IPS DF 6.9 (cell line): ENCODE measurements around the gene SGSH.
"Not testable (repeated sequence)": the region's sequence is repeated elsewhere in the genome, so short reads cannot be mapped to it uniquely, and the experiment has no call there.

Source experiments
- DNase-seq: peaks from one replicate; pipeline ENCODE4 v3.0.0-alpha.2; 2013; ENCODE audit warnings: low read depth, low spot score
- H3K27ac ChIP-seq: one replicate; pipeline ENCODE4 v1.5.1; 2013; ENCODE audit warnings: low read length, control low read depth
- H3K27me3 ChIP-seq: 2 replicates; pipeline ENCODE4 v1.6.1; 2013; ENCODE audit warnings: mild to moderate bottlenecking, low read length; ENCODE audit not compliant: control insufficient read depth, insufficient read depth
- H3K36me3 ChIP-seq: 2 replicates; pipeline ENCODE4 v1.6.1; 2013; ENCODE audit warnings: low read length; ENCODE audit not compliant: control insufficient read depth, insufficient read depth
- H3K4me1 ChIP-seq: 2 replicates; pipeline ENCODE4 v1.6.1; 2013; ENCODE audit warnings: low read length; ENCODE audit not compliant: control insufficient read depth, insufficient read depth
- H3K4me3 ChIP-seq: 2 replicates; pipeline ENCODE4 v1.5.1; 2013; ENCODE audit warnings: mild to moderate bottlenecking, low read length
- H3K9me3 ChIP-seq: 2 replicates; pipeline ENCODE4 v1.6.1; 2013; ENCODE audit warnings: low read length, inconsistent platforms; ENCODE audit not compliant: control insufficient read depth, insufficient read depth
- WGBS: extraction: QIAGEN DNeasy Blood & Tissue Kit; methylation state at CpG from one replicate; pipeline ENCODE4 v1.1.7; 2013; ENCODE audit warnings: mixed read lengths, missing lambda C conversion rate; ENCODE audit not compliant: insufficient read length, insufficient coverage; 5-methylcytosine and 5-hydroxymethylcytosine counted together

SGSH gene

DNA sequence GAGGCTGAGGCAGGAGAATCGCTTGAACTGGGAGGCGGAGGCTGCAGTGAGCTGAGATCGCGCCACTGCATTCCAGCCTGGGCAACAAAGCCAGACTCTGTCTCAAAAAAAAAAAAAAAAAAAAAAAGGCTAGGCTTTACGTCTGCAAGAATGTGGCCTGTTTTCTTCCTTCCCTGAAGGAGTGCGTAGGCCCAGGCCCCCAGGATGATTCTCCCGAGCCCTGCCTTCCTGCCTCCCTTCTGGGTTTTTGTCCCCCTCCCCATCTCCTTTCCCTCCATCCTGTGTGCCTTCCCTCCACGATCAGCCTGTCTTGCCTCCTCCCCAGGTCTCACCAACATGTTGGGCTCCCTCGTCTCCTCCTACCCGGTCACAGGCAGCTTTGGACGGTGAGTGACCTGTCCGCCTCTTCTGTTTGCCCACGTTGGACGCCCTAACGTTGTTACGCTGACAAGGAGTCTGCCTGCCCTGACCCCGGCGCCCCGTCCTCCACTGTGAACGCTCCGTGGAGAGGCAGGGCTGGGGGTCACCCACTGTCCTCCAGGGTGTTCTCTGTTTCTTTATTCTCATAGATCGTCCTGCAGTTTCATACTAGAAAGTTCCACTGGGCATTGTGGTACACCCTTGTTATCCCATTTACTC lies 24.9 kb upstream of the SGSH start:
- no peak for DNase-seq
- no peaks in the 10 kb centered on the region for H3K27me3 ChIP-seq
- no peaks in the 10 kb centered on the region for H3K9me3 ChIP-seq
- peaks cover 13% of the 10 kb centered on the region; the same call in 1 of the 2 replicates for H3K36me3 ChIP-seq
- WGBS, result no CpG with 5 or more reads among the region's 22 CpGs
- no peaks in the 10 kb centered on the region for H3K4me1 ChIP-seq
- no peak overlapping the region for H3K27ac ChIP-seq
- H3K4me3 ChIP-seq, result no peak overlapping the region

DNA sequence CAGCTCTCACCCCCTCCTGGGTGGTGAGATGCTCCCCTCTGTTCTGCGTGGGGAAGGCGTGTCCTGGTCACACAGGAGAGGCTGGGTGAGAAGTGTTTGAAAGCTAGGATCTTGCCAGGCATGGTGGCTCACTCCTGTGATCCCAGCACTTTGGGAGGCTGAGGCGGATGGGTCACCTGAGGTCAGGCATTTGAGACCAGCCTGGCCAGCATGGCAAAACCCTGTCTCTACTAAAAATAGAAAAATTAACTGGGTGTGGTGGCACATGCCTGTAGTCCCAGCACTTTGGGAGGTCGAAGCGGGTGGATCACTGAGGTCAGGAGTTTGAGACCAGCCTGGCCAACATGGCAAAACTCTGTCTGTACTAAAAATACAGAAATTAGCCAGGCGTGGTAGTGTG lies 24.3 kb upstream of the SGSH start:
- not testable (repeated sequence) for H3K9me3 ChIP-seq, H3K4me3 ChIP-seq, H3K27me3 ChIP-seq, DNase-seq, H3K27ac ChIP-seq, H3K4me1 ChIP-seq
- H3K36me3 ChIP-seq, result peaks cover 13% of the 10 kb centered on the region; the same call in 1 of the 2 replicates
- WGBS, result no CpG with 5 or more reads among the region's 6 CpGs

DNA sequence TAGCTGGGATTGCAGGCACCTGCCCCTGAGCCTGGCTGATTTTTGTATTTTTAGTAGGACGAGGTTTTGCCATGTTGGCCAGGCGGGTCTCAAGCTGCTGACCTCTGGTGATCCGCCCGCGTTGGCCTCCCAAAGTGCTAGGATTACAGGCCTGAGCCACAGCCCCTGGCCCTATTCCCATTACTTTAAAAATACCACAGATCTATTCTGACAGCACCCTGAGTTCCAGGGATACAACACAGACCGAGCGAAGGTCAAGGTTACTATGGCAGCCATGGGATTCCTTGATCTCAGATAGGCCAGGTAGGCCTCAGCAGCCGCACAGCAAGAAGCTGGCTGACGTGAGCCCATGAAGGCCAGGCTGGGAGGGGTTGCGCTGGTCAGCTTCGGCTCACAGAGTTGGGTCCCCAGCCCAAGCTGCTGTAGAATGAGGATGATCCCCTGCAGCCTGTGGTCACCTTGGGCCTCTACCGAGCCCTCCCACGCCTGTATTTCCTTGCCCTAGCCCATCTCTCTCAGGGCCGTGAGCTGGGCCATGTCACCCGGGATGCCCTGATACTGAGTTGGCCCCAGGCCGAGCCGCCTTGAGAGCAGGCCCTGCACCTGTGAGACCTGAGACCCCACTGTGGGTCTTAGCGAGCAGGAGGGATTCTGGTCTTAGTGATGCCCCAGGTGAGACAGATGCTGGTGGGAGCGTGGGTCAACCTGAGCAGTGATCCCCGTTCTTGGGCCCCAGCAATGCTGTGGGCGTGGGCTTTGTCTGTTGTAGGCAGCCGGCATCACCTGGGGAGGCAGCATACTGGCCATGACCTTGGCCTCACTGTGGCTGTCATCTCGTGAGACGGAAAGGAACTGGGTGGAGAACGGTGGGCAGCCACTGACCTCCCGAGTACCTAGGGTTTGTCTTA lies 23.6 kb upstream of the SGSH start:
- H3K27ac ChIP-seq, result no peak overlapping the region
- no peaks in the 10 kb centered on the region for H3K9me3 ChIP-seq
- H3K27me3 ChIP-seq, result no peaks in the 10 kb centered on the region
- no peak overlapping the region for H3K4me3 ChIP-seq
- no peaks in the 10 kb centered on the region for H3K4me1 ChIP-seq
- WGBS, result no CpG with 5 or more reads among the region's 26 CpGs
- no peak for DNase-seq
- peaks cover 13% of the 10 kb centered on the region; the same call in 1 of the 2 replicates for H3K36me3 ChIP-seq

DNA sequence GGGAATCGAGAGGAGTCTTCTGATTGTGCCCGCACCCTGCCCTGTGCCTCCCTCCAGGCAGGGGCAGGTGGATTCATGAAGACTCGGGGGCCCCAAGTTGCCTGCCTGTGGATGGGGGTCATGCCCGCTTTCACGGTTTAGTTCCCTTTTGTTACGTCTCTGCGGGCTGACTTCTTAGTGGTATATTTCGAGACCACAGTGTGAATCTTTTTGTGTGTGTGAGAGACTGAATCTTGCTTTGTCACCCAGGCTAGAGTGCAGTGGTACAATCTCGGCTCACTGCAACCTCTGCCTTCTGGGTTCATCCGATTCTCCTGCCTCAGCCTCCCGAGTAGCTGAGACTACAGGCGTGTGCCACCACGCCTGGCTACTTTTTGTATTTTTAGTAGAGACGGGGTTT lies 22.4 kb upstream of the SGSH start:
- H3K36me3 ChIP-seq, result peaks cover 12% of the 10 kb centered on the region; the same call in 1 of the 2 replicates
- no CpG with 5 or more reads among the region's 14 CpGs for whole genome bisulfite sequencing

DNA sequence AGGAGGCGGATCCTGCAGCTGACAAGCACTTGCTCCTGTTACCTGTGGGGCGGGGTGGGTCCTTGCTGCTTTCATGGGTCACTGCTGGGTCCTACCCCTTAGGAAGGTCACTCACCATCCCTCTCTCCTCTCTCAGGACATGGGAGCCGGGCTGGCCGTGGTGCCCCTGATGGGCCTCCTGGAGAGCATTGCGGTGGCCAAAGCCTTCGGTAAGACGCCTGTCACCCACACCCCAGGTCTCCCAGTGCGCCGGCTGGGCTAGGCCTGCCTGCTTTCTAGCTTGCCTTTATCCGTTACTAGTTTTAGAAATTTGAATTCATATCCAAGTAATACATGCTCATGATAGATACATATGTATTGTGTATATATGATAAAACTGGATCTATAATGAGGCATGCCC lies 17.3 kb upstream of the SGSH start:
- Histone ChIP-seq H3K27me3 (no peaks in the 10 kb centered on the region), H3K36me3 (0 out of 2 replicates have a peak, but pooled peaks cover 6% of the 10 kb centered on the region), H3K4me3 (no peak overlapping the region), H3K4me1 (no peaks in the 10 kb centered on the region), H3K27ac (no peak overlapping the region), H3K9me3 (no peaks in the 10 kb centered on the region)
- WGBS, result no CpG with 5 or more reads among the region's 10 CpGs
- DNase-seq, result no peak

More for the DNA sequence above, 22.4 kb upstream of the SGSH start:
- H3K4me3 ChIP-seq, result no peak overlapping the region
- no peak overlapping the region for H3K27ac ChIP-seq
- no peaks in the 10 kb centered on the region for H3K9me3 ChIP-seq
- no peaks in the 10 kb centered on the region for H3K4me1 ChIP-seq
- H3K27me3 ChIP-seq, result no peaks in the 10 kb centered on the region
- no peak for DNase-seq

DNA sequence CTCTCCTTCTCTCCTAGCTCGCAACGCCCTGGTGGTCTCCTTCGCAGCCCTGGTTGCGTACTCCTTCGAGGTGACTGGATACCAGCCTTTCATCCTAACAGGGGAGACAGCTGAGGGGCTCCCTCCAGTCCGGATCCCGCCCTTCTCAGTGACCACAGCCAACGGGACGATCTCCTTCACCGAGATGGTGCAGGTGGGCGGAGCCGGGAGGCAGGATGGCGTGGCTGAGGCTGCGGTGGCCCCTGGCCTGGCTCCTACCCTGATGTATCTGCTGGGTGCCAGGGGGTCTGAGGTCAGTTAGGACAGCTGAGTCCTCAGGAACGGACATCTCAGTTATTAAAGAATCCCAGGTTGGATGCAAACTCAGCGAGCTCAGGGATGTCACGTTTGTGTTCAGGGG lies 16.8 kb upstream of the SGSH start:
- Histone ChIP-seq H3K9me3 (no peaks in the 10 kb centered on the region), H3K27ac (no peak overlapping the region), H3K36me3 (0 out of 2 replicates have a peak, but pooled peaks cover 6% of the 10 kb centered on the region), H3K4me3 (no peak overlapping the region), H3K27me3 (no peaks in the 10 kb centered on the region), H3K4me1 (no peaks in the 10 kb centered on the region)
- WGBS, result no CpG with 5 or more reads among the region's 17 CpGs
- DNase-seq, result no peak

DNA sequence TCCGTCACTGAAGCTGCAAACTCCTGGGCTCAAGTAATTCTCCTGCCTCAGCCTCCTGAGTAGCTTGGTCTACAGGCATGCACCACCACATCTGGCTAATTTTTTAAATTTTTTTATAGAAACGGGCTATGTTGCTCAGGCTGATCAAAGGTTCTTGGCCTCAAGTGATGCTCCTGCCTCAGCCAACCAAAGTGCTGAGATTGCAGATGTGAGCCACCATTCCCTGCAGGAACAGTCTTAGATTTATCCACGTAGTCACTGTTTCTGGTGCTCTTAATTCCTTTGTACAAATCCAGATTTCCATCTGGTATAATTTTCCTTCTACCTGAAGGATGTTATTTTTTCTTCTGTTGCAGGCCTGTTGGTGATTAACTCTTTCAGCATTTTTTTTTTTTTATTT lies 13.1 kb upstream of the SGSH start:
- Histone ChIP-seq H3K27me3 (no peaks in the 10 kb centered on the region), H3K9me3 (no peaks in the 10 kb centered on the region), H3K27ac (no peak overlapping the region), H3K4me3 (no peak overlapping the region), H3K4me1 (no peaks in the 10 kb centered on the region), H3K36me3 (0 out of 2 replicates have a peak, but pooled peaks cover 6% of the 10 kb centered on the region)
- no peak for DNase-seq
- no CpG with 5 or more reads among the region's 3 CpGs for WGBS

DNA sequence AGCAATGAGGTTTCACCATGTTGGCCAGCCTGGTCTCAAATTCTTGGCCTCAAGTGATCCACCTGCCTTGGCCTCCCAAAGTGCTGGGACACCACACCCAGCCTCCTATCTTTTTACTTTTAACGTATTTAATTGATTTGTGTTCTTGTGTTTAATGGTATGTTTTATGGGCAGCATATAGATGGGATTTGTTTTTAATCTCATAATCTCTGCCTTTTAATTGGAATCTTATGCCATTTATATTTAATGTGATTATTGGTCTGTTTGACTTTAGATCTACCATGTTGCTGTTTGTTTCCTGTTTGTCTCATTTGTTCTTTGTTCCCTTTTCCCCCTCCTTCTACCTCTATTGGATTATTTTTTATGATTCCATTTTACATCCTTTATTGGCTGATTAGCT lies 12.3 kb upstream of the SGSH start:
- no peaks in the 10 kb centered on the region for H3K27me3 ChIP-seq

DNA sequence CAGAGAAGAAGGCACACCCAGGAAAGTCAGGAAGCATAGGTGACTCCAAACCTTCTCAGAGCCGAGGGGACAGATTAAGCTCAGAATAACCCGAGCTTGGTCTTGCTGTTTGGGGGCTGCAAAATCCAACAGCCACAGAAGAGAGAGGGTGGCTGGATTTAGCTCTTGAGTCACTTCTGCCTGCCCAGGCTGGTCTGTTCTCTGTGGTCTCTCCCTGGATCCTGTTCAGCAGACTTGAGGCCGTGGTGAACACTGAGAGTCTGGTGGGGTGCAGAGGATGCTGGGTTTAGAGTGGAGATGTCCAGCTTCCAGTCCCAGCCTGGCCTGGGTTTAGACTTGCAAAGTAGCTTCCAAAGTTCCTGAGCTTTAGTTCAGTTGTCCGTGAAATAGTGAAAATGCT lies 8.9 kb upstream of the SGSH start:
- peaks cover 3% of the 10 kb centered on the region; the same call in 1 of the 2 replicates for H3K4me1 ChIP-seq
- no peak overlapping the region for H3K27ac ChIP-seq
- H3K36me3 ChIP-seq, result peaks cover 2% of the 10 kb centered on the region; the same call in 1 of the 2 replicates
- H3K4me3 ChIP-seq, result no peak overlapping the region
- no CpG with 5 or more reads among the region's 4 CpGs for WGBS
- H3K9me3 ChIP-seq, result no peaks in the 10 kb centered on the region
- no peaks in the 10 kb centered on the region for H3K27me3 ChIP-seq
- no peak for DNase-seq

More for the DNA sequence above, 12.3 kb upstream of the SGSH start:
- Histone ChIP-seq H3K4me1 (no peaks in the 10 kb centered on the region; the same call in 1 of the 2 replicates), H3K36me3 (peaks cover 7% of the 10 kb centered on the region; the same call in 1 of the 2 replicates), H3K4me3 (no peak overlapping the region), H3K27ac (no peak overlapping the region), H3K9me3 (no peaks in the 10 kb centered on the region)
- DNase-seq, result no peak
- WGBS, result no CpG with 5 or more reads among the region's 1 CpG

DNA sequence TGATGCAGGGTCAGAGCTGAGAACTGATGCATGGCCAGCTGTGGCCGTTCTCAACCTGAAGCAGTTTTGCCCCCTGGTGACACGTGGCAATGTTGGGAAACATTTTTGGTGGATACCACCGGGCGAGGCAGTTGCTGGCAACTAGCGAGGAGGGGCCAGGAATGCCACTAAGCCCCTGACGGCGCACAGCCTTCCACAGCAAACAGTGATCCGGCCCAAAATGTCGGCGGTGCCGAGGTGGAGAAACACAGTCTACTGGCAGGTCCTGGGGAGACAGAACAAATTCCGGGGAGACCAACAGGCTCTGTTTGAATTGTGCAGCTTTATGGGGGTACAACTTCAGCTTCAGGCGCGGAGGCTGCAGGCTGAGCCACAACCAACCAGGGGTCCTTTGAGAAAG lies 8.3 kb upstream of the SGSH start:
- no peak for DNase-seq
- no peaks in the 10 kb centered on the region for H3K27me3 ChIP-seq
- H3K36me3 ChIP-seq, result peaks cover 2% of the 10 kb centered on the region; the same call in 1 of the 2 replicates
- no peaks in the 10 kb centered on the region for H3K9me3 ChIP-seq
- H3K4me3 ChIP-seq, result no peak overlapping the region
- H3K4me1 ChIP-seq, result peaks cover 3% of the 10 kb centered on the region; the same call in 1 of the 2 replicates
- no peak overlapping the region for H3K27ac ChIP-seq
- WGBS, result no CpG with 5 or more reads among the region's 14 CpGs
